Nasal cavity respiratory epithelium epithelial cell of viscerocranial mucosa (primary cell): ENCODE results near the gene BSN. TPM values are rescaled to one million over a fixed set of nuclear protein-coding genes. Genes with fewer than 3 reads are reported as not detected.

Experiments
- total RNA-seq: library from RNA; depleted of rRNA; stranded (reverse); fragments of >200 nt; gene quantifications from 2 replicates; pipeline ENCODE4 v1.2.3, GENCODE V29; 2014

Gene BSN, protein sequence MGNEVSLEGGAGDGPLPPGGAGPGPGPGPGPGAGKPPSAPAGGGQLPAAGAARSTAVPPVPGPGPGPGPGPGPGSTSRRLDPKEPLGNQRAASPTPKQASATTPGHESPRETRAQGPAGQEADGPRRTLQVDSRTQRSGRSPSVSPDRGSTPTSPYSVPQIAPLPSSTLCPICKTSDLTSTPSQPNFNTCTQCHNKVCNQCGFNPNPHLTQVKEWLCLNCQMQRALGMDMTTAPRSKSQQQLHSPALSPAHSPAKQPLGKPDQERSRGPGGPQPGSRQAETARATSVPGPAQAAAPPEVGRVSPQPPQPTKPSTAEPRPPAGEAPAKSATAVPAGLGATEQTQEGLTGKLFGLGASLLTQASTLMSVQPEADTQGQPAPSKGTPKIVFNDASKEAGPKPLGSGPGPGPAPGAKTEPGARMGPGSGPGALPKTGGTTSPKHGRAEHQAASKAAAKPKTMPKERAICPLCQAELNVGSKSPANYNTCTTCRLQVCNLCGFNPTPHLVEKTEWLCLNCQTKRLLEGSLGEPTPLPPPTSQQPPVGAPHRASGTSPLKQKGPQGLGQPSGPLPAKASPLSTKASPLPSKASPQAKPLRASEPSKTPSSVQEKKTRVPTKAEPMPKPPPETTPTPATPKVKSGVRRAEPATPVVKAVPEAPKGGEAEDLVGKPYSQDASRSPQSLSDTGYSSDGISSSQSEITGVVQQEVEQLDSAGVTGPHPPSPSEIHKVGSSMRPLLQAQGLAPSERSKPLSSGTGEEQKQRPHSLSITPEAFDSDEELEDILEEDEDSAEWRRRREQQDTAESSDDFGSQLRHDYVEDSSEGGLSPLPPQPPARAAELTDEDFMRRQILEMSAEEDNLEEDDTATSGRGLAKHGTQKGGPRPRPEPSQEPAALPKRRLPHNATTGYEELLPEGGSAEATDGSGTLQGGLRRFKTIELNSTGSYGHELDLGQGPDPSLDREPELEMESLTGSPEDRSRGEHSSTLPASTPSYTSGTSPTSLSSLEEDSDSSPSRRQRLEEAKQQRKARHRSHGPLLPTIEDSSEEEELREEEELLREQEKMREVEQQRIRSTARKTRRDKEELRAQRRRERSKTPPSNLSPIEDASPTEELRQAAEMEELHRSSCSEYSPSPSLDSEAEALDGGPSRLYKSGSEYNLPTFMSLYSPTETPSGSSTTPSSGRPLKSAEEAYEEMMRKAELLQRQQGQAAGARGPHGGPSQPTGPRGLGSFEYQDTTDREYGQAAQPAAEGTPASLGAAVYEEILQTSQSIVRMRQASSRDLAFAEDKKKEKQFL (N-terminal part only)
- total RNA-seq = under 0.01 and 0.07 TPM in 2 replicates

DNA sequence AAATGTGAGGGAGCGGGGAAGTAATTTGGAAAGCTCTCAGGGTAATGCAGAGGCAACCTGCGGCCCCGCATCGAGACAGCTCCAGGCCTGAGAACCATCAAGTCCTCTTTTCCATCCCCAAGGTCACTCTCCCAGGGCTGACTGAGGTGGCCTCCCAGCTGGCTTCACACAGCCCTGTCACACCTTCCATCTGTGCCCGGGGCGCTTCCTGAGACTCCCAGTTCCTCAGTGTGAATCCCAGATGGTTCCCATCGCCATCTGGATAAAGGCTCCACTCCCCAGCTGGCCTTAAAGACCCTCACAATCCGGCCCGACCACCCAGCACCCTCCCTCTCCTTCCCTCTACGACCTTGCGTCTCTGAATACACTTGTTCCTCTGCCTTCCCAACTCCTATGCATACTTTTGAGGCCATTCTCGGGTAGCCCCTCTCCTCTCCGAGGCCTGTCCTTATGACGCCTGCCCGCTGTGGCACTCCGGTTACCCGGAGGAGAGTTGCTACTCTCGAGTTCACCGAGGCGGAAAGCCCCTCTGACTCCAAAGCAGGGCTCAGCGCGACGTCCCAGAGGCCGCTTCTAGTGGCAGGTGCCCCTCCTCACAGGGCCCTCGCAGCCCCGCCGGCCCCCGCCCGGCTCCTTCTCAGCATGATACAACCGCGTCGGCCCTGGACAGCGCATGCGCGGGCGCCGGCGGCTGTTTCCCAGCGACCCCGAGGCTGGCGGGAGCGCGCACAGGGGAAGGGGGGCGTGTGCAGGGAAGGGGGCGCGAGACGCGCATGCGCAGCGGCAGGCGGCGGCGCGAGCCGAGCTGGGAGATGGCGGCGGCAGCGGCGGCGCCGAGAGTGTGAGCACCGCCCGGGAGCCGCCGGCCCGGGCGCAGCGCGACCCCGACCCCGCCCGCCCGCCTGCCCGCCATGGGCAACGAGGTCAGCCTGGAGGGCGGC is at the start of gene BSN:
BSN (plus strand) TSS at position 786 of the 941 bp plus-strand sequence; CDS start at position 912, 126 bp downstream.

DNA sequence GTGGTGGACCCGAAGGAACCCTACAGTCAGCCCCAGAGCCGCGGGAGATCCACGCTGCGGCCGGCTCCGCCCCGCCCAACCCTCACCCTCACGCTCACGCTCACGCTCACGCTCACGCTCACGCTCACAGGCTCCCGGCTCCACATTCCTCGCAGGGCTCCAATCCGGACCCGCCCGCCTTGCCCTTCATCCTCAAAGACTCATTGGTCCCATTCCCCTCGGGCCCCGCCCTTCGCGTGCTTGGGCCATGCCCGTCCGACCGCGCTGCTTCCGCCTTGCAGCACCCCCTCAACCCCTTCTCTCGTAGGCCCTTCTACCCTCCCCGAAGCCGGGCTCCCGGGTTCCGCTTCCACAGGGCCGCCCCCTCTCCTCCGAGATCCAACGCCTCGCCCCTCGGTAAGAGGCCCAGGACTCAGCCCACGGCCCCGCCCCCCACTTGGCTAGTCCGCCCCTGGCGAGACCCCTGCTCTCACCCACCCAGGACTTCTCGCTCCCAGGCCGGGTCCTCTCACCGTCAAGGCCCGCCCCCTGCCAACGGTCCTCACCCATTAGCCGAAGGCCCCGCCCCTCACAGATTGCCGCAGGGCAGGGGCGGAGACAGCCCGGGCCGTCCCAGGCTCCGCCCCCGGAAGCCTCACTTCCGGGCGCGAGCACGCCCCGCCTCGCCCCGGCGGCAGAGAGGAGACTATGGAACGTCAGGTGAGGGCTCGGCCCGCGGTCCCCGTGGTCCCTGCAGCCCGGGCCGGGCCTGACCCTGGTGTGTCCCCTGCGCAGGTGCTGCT is 119.6 kb downstream of the BSN start, which contains the start of gene APEH:
APEH (plus strand) TSS at position 637 of the 782 bp plus-strand sequence; CDS start at position 688, 51 bp downstream.

DNA sequence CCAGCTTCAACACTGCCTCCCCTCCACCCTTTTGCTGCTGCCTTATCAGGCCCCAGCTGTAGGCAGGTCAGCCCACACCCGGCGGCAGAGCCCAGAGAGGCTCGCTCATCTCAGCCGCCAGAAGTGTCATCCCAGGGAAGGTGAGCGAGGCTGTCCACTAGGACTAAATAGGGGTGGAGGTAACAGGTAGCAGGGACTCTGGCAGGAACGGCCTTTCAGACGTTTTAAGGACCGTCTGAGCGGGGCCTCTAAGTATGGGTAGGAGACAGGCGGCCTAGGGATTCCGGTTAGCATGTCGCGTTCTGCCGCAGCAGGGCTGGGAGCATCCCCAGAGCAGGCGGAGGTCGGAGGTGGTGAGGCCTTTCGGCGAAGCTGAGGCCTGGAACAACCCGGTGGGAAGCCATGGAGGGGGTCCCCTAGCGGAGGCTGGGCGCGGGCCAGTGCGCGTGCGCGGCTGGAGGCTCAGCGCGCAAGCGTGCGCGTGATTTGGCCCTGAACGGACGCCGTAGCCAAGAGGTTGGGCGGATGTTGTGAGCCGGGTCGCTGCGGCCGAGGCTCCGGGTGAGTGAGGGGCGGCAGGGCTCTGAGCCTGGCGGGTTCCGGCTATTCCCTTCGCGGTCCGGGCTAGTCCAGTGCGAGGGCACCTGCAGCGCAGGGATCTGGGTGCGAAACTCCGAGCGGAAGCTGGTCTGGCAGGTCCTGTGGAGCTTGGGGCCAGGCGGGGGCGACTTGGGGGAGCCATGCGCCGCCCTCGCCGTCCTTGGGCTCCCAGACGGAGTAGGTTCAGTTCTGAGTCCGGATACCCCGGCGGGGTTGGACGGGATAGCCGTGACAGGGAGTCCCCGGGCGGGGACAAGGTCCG is 135.0 kb downstream of the BSN start, which contains the start of the genes MST1 and RNF123:
MST1 (minus strand) TSS at position 429 of the 862 bp plus-strand sequence. CDS start 783 bp downstream, outside the sequence.
RNF123 (plus strand) TSS at position 512 of the 862 bp plus-strand sequence. CDS start 1,609 bp downstream, outside the sequence.

DNA sequence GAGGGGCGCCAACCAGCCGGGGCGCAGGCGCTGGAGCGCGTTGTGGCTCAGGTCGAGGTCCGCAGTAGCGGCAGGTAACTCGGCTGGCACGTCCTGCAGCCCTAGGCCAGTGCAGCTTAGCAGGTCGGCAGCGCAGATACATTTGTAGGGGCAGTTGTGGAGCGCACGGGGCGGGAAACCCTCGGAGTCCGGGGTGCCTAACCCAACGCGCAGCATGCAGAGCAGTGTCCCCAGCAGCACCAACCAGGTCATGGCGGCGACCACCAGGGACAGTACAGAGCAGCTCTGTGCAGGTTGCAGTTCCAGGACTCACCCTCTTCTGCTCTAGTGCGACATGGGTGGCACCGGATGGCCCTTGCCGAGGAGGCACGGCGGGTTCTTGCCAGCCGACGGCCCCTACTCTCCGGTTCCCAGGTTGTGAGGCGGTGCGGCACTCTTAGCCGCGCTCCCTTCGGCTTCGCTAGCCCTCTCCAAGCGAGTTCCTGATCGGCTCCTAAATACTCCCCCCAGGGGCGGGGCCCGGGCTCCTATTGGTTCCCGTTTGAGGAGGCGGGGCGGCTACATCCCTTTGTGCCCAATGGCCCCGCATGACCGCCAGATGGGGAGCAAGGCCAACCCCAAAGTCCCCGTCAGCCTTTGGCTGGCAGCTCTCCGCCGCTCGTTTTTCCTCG is 165.1 kb downstream of the BSN start, which contains the start of gene AMIGO3:
AMIGO3 (minus strand) TSS at position 471 of the 671 bp plus-strand sequence; CDS start at position 252, 219 bp downstream.

Other genes starting within 250 kb of the BSN start
- gene USP4, start 214.4 kb upstream of the BSN start, total RNA-seq = 20.5 and 40.5 TPM in 2 replicates
- gene GPX1, start 196.1 kb upstream of the BSN start, total RNA-seq = 266 and 358 TPM in 2 replicates
- 259 and 334 TPM in 2 replicates for gene RHOA, start 142.5 kb upstream of the BSN start, total RNA-seq
- gene TCTA, start 142.1 kb upstream of the BSN start, total RNA-seq = 6.8 and 14.3 TPM in 2 replicates
- gene AMT, start 132.0 kb upstream of the BSN start, total RNA-seq = 0.34 and 1.6 TPM in 2 replicates
- gene NICN1, start 125.2 kb upstream of the BSN start, total RNA-seq = 1.7 and 5.9 TPM in 2 replicates
- 32.8 and 71.6 TPM in 2 replicates for gene DAG1, start 84.2 kb upstream of the BSN start, total RNA-seq
- gene APEH, start 119.9 kb downstream of the BSN start, total RNA-seq = 132 and 165 TPM in 2 replicates
- gene MST1, start 135.0 kb downstream of the BSN start, total RNA-seq = 5.0 and 5.5 TPM in 2 replicates
- gene RNF123, start 135.1 kb downstream of the BSN start, total RNA-seq = 22.9 and 32.0 TPM in 2 replicates
- not detected in 2 replicates for gene AMIGO3, start 165.2 kb downstream of the BSN start, total RNA-seq
- 22.2 and 49.9 TPM in 2 replicates for gene GMPPB, start 169.5 kb downstream of the BSN start, total RNA-seq
- 27.3 and 45.8 TPM in 2 replicates for gene IP6K1, start 232.1 kb downstream of the BSN start, total RNA-seq
- not detected in 2 replicates for gene CDHR4, start 245.4 kb downstream of the BSN start, total RNA-seq
- 8.8 and 15.7 TPM in 2 replicates for gene INKA1, start 248.8 kb downstream of the BSN start, total RNA-seq